GM21786 (cell line): ENCODE data around the gene LDB3.
"Not testable (repeated sequence)": the region's sequence is repeated elsewhere in the genome, so short reads cannot be mapped to it uniquely, and the experiment has no call there.

Experiments used
- ATAC-seq: cut with Tn5 transposase; IDR thresholded peaks from one replicate; pipeline ENCODE4 v1.9.1; 2021; ENCODE audit not compliant: unreplicated experiment

The LDB3 gene

GRCh38 chr10:86726677-86726999 lies 58.3 kb downstream of the LDB3 start:
- ATAC-seq, result no peak

GRCh38 chr10:86727470-86727869 lies 59.2 kb downstream of the LDB3 start:
- no peak for ATAC-seq

GRCh38 chr10:86728056-86728455 lies 59.7 kb downstream of the LDB3 start:
- no peak for ATAC-seq

GRCh38 chr10:86729677-86730076 lies 61.4 kb downstream of the LDB3 start:
- no peak for ATAC-seq

- ATAC-seq, result no peak
These were observed 61.9 kb downstream of the LDB3 start for GRCh38 chr10:86730227-86730626.

GRCh38 chr10:86732771-86733170 lies 64.5 kb downstream of the LDB3 start:
- ATAC-seq, result no peak

GRCh38 chr10:86733260-86733671 lies 65.0 kb downstream of the LDB3 start:
- ATAC-seq, result no peak

GRCh38 chr10:86734207-86734988 lies 66.1 kb downstream of the LDB3 start:
- ATAC-seq, result no peak

- ATAC-seq, result not testable (repeated sequence)
These were observed 67.0 kb downstream of the LDB3 start for GRCh38 chr10:86735278-86735677.

- ATAC-seq, result no peak
These were observed 73.9 kb downstream of the LDB3 start for GRCh38 chr10:86742230-86742629.

GRCh38 chr10:86744067-86744725 lies 75.9 kb downstream of the LDB3 start:
- ATAC-seq, result no peak

- ATAC-seq, result no peak
These were observed 79.7 kb downstream of the LDB3 start for GRCh38 chr10:86747796-86748581.

GRCh38 chr10:86749854-86750253 lies 81.5 kb downstream of the LDB3 start:
- ATAC-seq, result no peak

- no peak for ATAC-seq
These were observed 83.2 kb downstream of the LDB3 start for GRCh38 chr10:86751477-86751876.

- ATAC-seq, result no peak
These were observed 84.0 kb downstream of the LDB3 start for GRCh38 chr10:86752311-86752710.

GRCh38 chr10:86753051-86753450 lies 84.7 kb downstream of the LDB3 start:
- ATAC-seq, result no peak

GRCh38 chr10:86753638-86754434 lies 85.5 kb downstream of the LDB3 start:
- ATAC-seq, result no peak

- no peak for ATAC-seq
These were observed 87.1 kb downstream of the LDB3 start for GRCh38 chr10:86755454-86755739.

GRCh38 chr10:86755740-86756510 lies 87.6 kb downstream of the LDB3 start:
- ATAC-seq, result peak; percentile 69

- ATAC-seq, result peak; percentile 26
These were observed 88.3 kb downstream of the LDB3 start, which contains the start of gene BMPR1A for GRCh38 chr10:86756511-86757112. Gene BMPR1A (plus strand): TSS chr10:86756619. CDS start chr10:86876019, 119,400 bp downstream.
